SK-N-SH (cell line): ENCODE data around the gene DENND1A. TPM values are rescaled to one million over a fixed set of nuclear protein-coding genes. Genes with fewer than 3 reads are reported as not detected.

Experiments used
- CTCF ChIA-PET: fragments of 300-600, 350-600 bp; formaldehyde crosslinking; extraction: SDS; loops from one replicate; lab custom pipeline; 2021; lab: Yijun Ruan, JAX
- POLR2A ChIA-PET: fragments of 350-600 bp; sonication (Branson Sonifier 250); formaldehyde crosslinking; extraction: SDS; loops from one replicate; lab custom pipeline; 2020; ENCODE audit warnings: antibody characterized with exemption, inconsistent platforms; lab: Yijun Ruan, JAX
- DNase-seq: peaks from one replicate; pipeline ENCODE4 v3.0.0; 2012
- H2AFZ ChIP-seq: fragments of 200-600 bp; sonication (generic); 2 replicates; pipeline ENCODE4 v1.8.1; 2016; ENCODE audit warnings: antibody characterized with exemption, mild to moderate bottlenecking, low read depth
- H3F3A ChIP-seq: fragments of 200-600 bp; sonication (generic); replicated peaks from 2 replicates; pipeline ENCODE3; 2016; ENCODE audit warnings: antibody characterized with exemption, mild to moderate bottlenecking; ENCODE audit not compliant: insufficient read depth
- H3K27ac ChIP-seq, 2 experiments: fragments of 200-500 bp in 1 of 2; fragments of 200-600 bp in 1 of 2; sonication (Bioruptor generic) in 1 of 2; sonication (generic), shearing (Covaris generic) in 1 of 2; 2 replicates each; pipeline versions ENCODE4 v1.5.1 to v1.6.1; 2014 to 2016; ENCODE audit warnings: low read depth in 2 of 2, inconsistent platforms in 1 of 2, low read length in 1 of 2, mild to moderate bottlenecking in 1 of 2, mixed read lengths in 1 of 2
- H3K27me3 ChIP-seq: fragments of 200-600 bp; sonication (generic), shearing (Covaris generic); 2 replicates; pipeline ENCODE4 v1.6.1; 2016; ENCODE audit warnings: mixed run types; ENCODE audit not compliant: insufficient read depth
- H3K36me3 ChIP-seq, 2 experiments: fragments of 200-500 bp in 1 of 2; fragments of 200-600 bp in 1 of 2; sonication (Bioruptor generic) in 1 of 2; sonication (generic) in 1 of 2; replicated peaks in 1 of 2; 2 replicates each; pipeline versions ENCODE3 to v1.5.1; 2014 to 2016; ENCODE audit warnings: low read length in 1 of 2, mild to moderate bottlenecking in 1 of 2; ENCODE audit not compliant: insufficient read depth in 2 of 2, control insufficient read depth in 1 of 2
- H3K4me1 ChIP-seq, 2 experiments: fragments of 200-500 bp in 1 of 2; fragments of 200-600 bp in 1 of 2; sonication (Bioruptor generic) in 1 of 2; sonication (generic), shearing (Covaris generic) in 1 of 2; 2 replicates each; pipeline versions ENCODE4 v1.5.1 to v1.6.1; 2014 to 2016; ENCODE audit warnings: low read depth in 1 of 2, low read length in 1 of 2, mixed run types in 1 of 2; ENCODE audit not compliant: insufficient read depth in 2 of 2, control insufficient read depth in 1 of 2
- H3K4me2 ChIP-seq: fragments of 200-600 bp; sonication (generic), shearing (Covaris generic); 2 replicates; pipeline ENCODE4 v1.6.1; 2017; ENCODE audit warnings: mixed run types
- H3K4me3 ChIP-seq, 2 experiments: fragments of 200-500 bp in 1 of 2; fragments of 200-600 bp in 1 of 2; sonication (Bioruptor generic) in 1 of 2; sonication (generic), shearing (Covaris generic) in 1 of 2; 2 replicates each; pipeline versions ENCODE4 v1.5.1 to v1.8.1; 2014 to 2016; ENCODE audit warnings: low read depth in 2 of 2, inconsistent platforms in 1 of 2, low read length in 1 of 2, mild to moderate bottlenecking in 1 of 2, mixed read lengths in 1 of 2, moderate library complexity in 1 of 2
- H3K79me2 ChIP-seq: fragments of 200-600 bp; sonication (generic); 2 replicates; pipeline ENCODE4 v1.8.1; 2017; ENCODE audit warnings: mild to moderate bottlenecking; ENCODE audit not compliant: insufficient read depth
- H3K9ac ChIP-seq: fragments of 200-600 bp; sonication (generic); 2 replicates; pipeline ENCODE4 v1.6.1; 2017; ENCODE audit warnings: mixed run types
- H3K9me2 ChIP-seq: fragments of 200-600 bp; sonication (generic); 2 replicates; pipeline ENCODE4 v1.6.1; 2017; ENCODE audit warnings: mixed run types
- H3K9me3 ChIP-seq: fragments of 200-600 bp; sonication (generic); 2 replicates; pipeline ENCODE4 v1.6.1; 2017; ENCODE audit warnings: mixed run types, mild to moderate bottlenecking, moderate library complexity
- H4K20me1 ChIP-seq: fragments of 200-600 bp; sonication (generic); 2 replicates; pipeline ENCODE4 v1.6.1; 2017; ENCODE audit warnings: mild to moderate bottlenecking, mixed run types; ENCODE audit not compliant: insufficient read depth
- CTCF ChIP-seq: fragments of 200-600 bp; sonication (generic); IDR thresholded peaks from 2 replicates; pipeline ENCODE4 v1.6.1; 2017; ENCODE audit warnings: antibody characterized with exemption, mild to moderate bottlenecking, moderate library complexity
- ELF1 ChIP-seq: IDR thresholded peaks from 2 replicates; pipeline ENCODE4 v1.4.0; 2012
- EP300 ChIP-seq, 2 experiments: IDR thresholded peaks; 2 replicates each; pipeline versions ENCODE4 v1.4.0 to v1.6.1; 2012; ENCODE audit warnings: borderline replicate concordance in 1 of 2, low read depth in 1 of 2, low read length in 1 of 2
- EZH2phosphoT487 ChIP-seq: fragments of 200-600 bp; sonication (generic); IDR thresholded peaks from 2 replicates; pipeline ENCODE4 v1.6.1; 2017; ENCODE audit warnings: low read depth, mixed run types, mild to moderate bottlenecking, antibody characterized with exemption, moderate library complexity, borderline replicate concordance
- FOSL2 ChIP-seq: IDR thresholded peaks from 2 replicates; pipeline ENCODE4 v1.4.0; 2012; ENCODE audit warnings: low read depth, mild to moderate bottlenecking, moderate library complexity, borderline replicate concordance
- GATA2 ChIP-seq: sonication (generic); formaldehyde crosslinking; IDR thresholded peaks from 2 replicates; pipeline ENCODE4 v1.5.0; 2020; ENCODE audit warnings: mild to moderate bottlenecking, missing genetic modification reagents
- MXI1 ChIP-seq: IDR thresholded peaks from 2 replicates; pipeline ENCODE4 v1.6.1; 2012; ENCODE audit warnings: mild to moderate bottlenecking, low read depth, low read length, improper control_type of control experiment
- NRF1 ChIP-seq: IDR thresholded peaks from 2 replicates; pipeline ENCODE4 v1.6.1; 2012; ENCODE audit warnings: low read depth, mild to moderate bottlenecking, low read length
- PBX3 ChIP-seq: IDR thresholded peaks from 2 replicates; pipeline ENCODE4; 2012
- RFX5 ChIP-seq: IDR thresholded peaks from 2 replicates; pipeline ENCODE4 v1.6.1; 2012; ENCODE audit warnings: mild to moderate bottlenecking, improper control_type of control experiment, low read length
- RXRA ChIP-seq: IDR thresholded peaks from 2 replicates; pipeline ENCODE4 v1.4.0; 2012; ENCODE audit warnings: low read depth, mild to moderate bottlenecking, borderline replicate concordance
- TEAD4 ChIP-seq: IDR thresholded peaks from 2 replicates; pipeline ENCODE4 v1.4.0; 2012; ENCODE audit warnings: mild to moderate bottlenecking, borderline replicate concordance; ENCODE audit not compliant: insufficient read depth
- WGBS: methylation state at CpG from one replicate; pipeline ENCODE4 v1.1.6; 2017; ENCODE audit warnings: low lambda C conversion rate; 5-methylcytosine and 5-hydroxymethylcytosine counted together
- polyA plus RNA-seq, 3 experiments: library from polyadenylated mRNA; depleted of rRNA; stranded (reverse); fragments of >200 nt; gene quantifications; 2 replicates each; pipeline ENCODE4 v1.2.3, GENCODE V29; 2012
- TF ChIP-seq, protein P1 (sequence below): fragments of 150-350 bp; IDR thresholded peaks from 2 replicates; pipeline ENCODE4 v1.6.1; 2017; ENCODE audit warnings: antibody characterized with exemption, low read length, low read depth, borderline replicate concordance

DENND1A gene
- polyA plus RNA-seq, 1 of the 3 experiments (the other 2 are of a cell fraction): 25.4 TPM

GRCh38 chr9:123418506-123418905, 511.4 kb downstream of the DENND1A start:
- Histone ChIP-seq H4K20me1 (no peaks in the 10 kb centered on the region), H2AFZ (no peak overlapping the region), H3K27ac (no peak overlapping the region), H3K4me3 (no peak overlapping the region), H3K36me3 (peaks cover 0 to 12% of the 10 kb centered on the region in 2 experiments), H3F3A (no peaks in the 10 kb centered on the region), H3K9me3 (no peaks in the 10 kb centered on the region), H3K4me2 (no peak overlapping the region), H3K79me2 (no peaks in the 10 kb centered on the region), H3K27me3 (no peaks in the 10 kb centered on the region), H3K9ac (no peak overlapping the region), H3K4me1 (no peaks in the 10 kb centered on the region), H3K9me2 (no peaks in the 10 kb centered on the region)
- POLR2A ChIA-PET: no interaction called here
- 92% methylated on average over 8 of the region's 10 CpGs for WGBS
- no peak for DNase-seq
- CTCF ChIA-PET: no interaction called here
- TF ChIP-seq NRF1 (no peak), EP300 (IDR thresholded peaks at IDR 0.05; ENCODE audit: borderline replicate concordance in 1 of 2, low read depth in 1 of 2, low read length in 1 of 2) (no peak), EZH2phosphoT487 (no peak), TEAD4 (no peak), MXI1 (no peak), FOSL2 (no peak)

GRCh38 chr9:123418052-123418430, 511.9 kb downstream of the DENND1A start:
- Histone ChIP-seq H3K4me2 (no peak overlapping the region), H3K4me3 (no peak overlapping the region), H3K36me3 (peaks cover 0 to 12% of the 10 kb centered on the region in 2 experiments), H3K9me3 (no peaks in the 10 kb centered on the region), H4K20me1 (no peaks in the 10 kb centered on the region), H3K27me3 (no peaks in the 10 kb centered on the region), H3F3A (no peaks in the 10 kb centered on the region), H3K9me2 (no peaks in the 10 kb centered on the region), H3K9ac (no peak overlapping the region), H3K79me2 (no peaks in the 10 kb centered on the region), H3K4me1 (no peaks in the 10 kb centered on the region), H3K27ac (no peak overlapping the region), H2AFZ (no peak overlapping the region)
- CTCF ChIA-PET: no interaction called here
- TF ChIP-seq RFX5 (no peak), ELF1 (no peak)
- POLR2A ChIA-PET: no interaction called here
- 89% methylated on average over 5 of the region's 5 CpGs for WGBS
- DNase-seq: no peak

- DNase-seq: no peak
- H3K9me2 ChIP-seq: no peaks in the 10 kb centered on the region
- no peaks in the 10 kb centered on the region for H3K9me3 ChIP-seq
- TF ChIP-seq, protein P1, sequence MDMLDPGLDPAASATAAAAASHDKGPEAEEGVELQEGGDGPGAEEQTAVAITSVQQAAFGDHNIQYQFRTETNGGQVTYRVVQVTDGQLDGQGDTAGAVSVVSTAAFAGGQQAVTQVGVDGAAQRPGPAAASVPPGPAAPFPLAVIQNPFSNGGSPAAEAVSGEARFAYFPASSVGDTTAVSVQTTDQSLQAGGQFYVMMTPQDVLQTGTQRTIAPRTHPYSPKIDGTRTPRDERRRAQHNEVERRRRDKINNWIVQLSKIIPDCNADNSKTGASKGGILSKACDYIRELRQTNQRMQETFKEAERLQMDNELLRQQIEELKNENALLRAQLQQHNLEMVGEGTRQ: no peak
- TF ChIP-seq PBX3 (no peak), CTCF (no peak), NRF1 (no peak), RXRA (no peak), EP300 (IDR thresholded peaks at IDR 0.05; ENCODE audit: borderline replicate concordance in 1 of 2, low read depth in 1 of 2, low read length in 1 of 2) (no peak), GATA2 (no peak)
- H3K27me3 ChIP-seq: no peaks in the 10 kb centered on the region
- peaks cover 0 to 12% of the 10 kb centered on the region in 2 experiments for H3K36me3 ChIP-seq
- ChIA-PET POLR2A (no interaction called here), CTCF (interaction anchor here (2.0 kb wide), 1 partner anchor 15 kb away, joined by 8 read pairs; no protein-coding TSS in a partner anchor)
- no peaks in the 10 kb centered on the region for H3K4me1 ChIP-seq
- WGBS: 94% methylated on average over 5 of the region's 5 CpGs
- no peak overlapping the region for H3K4me3 ChIP-seq
- no peaks in the 10 kb centered on the region for H3F3A ChIP-seq
- no peak overlapping the region for H3K9ac ChIP-seq
- H3K27ac ChIP-seq: no peak overlapping the region
- H3K79me2 ChIP-seq: no peaks in the 10 kb centered on the region
- no peak overlapping the region for H2AFZ ChIP-seq
- no peaks in the 10 kb centered on the region for H4K20me1 ChIP-seq
- no peak overlapping the region for H3K4me2 ChIP-seq
Observed at GRCh38 chr9:123417289-123418051, 512.5 kb downstream of the DENND1A start.
